ENCODE data around the gene LCN6. TPM values are rescaled to one million over a fixed set of nuclear protein-coding genes. Genes with fewer than 3 reads are reported as not detected.

Gene LCN6
- total and polyA plus RNA-seq, 2 of the 4 experiments (the other 2 are of a cell fraction) = not detected

DNA sequence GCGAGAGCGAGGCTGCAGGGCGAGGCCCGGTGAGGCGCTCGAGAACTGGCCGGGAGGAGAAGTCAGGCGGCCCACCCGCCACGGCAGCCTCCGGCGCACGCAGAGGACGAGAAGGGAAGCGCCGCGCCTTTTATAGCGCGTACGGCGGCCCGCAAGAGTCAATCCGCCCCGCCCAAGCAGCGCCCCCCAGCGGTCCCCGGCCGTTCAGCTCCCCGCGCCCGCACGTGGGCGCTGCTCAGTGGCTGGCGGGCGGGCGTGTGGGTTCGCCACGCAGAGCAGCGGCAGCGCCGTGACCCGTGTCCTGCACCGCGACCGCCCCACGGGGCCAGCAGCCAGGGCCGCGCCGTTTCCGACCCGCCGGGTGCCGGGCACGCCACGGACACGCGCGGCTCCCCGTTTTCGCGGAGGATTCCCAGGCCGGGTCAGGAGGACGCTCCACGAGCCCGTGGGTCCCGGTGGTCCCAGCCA is 20.2 kb downstream of the LCN6 start (continued):
- TF ChIP-seq RAD21 (IDR thresholded peaks at IDR 0.05; ENCODE audit: low read length) = no peak; the same call in 1 of the 2 replicates

DNA sequence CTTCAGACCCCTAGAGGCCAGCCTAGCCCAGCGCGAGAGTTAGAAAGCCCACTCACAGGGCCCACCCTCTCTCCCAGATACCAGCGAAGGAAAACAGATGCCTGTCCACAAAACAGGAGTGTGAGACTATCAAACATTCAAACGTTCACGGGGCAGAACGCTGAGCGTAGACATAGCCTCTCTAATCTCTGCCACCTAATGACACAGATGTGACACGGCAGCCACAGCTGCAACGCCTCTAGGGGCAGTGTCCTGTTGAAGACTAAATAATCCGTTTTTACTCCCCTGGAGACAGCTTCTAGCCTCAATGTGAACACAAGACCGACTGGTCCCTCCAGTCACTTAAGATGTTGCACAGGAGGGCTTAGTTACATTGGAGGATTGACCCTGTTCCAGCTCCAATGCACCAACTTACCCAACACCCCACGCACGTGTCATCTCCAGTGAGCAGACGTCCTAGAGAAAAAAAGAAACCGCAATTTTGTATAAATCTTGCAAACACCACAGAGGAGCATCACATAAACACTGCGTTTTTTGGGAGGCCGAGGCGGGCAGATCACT is 21.6 kb downstream of the LCN6 start:
- H2BK20ac ChIP-seq (ENCODE audit: low read depth, low read length) = no peak overlapping the region
- in situ Hi-C loops (cut with MboI; ENCODE audit: low sequenced_read_pairs) = no loop called here
- BruUV-seq (replicated peaks) = no TSS peak
- dilution Hi-C loops (cut with HindIII; ENCODE audit: low sequenced_read_pairs, unreplicated experiment) = no loop called here
- H3K9me1 ChIP-seq (ENCODE audit: insufficient read depth, low read length) = peaks cover 15% of the 10 kb centered on the region
- peak overlapping the region; percentile 89 for H2AK9ac ChIP-seq (replicated peaks; ENCODE audit: low read depth, low read length, poor library complexity)
- CTCF ChIA-PET = interaction anchor here (1.0 kb wide), 1 partner anchor 13 kb away, joined by 3 read pairs; no protein-coding TSS in a partner anchor
- peak overlapping the region; percentile 54; the same call in 1 of the 2 replicates for H3K23ac ChIP-seq (ENCODE audit: low read depth, low read length)
- H3K4ac ChIP-seq (ENCODE audit: low read depth, low read length) = no peak overlapping the region
- H3K18ac ChIP-seq (ENCODE audit: low read depth, low read length) = no peak overlapping the region
- no peak overlapping the region for H2BK15ac ChIP-seq (ENCODE audit: low read depth, low read length)
- no peak overlapping the region for H2BK120ac ChIP-seq (ENCODE audit: low read depth, low read length)
- H3K4me1 ChIP-seq (ENCODE audit: control insufficient read depth, insufficient read depth, low read length) = peaks cover 15% of the 10 kb centered on the region
- peak overlapping the region; percentile 95 for H3K14ac ChIP-seq (replicated peaks; ENCODE audit: low read depth, low read length)
- H3K36me3 ChIP-seq (ENCODE audit: control insufficient read depth, insufficient read depth, low read length) = peaks cover 43% of the 10 kb centered on the region
- H3K4me3 ChIP-seq (ENCODE audit: insufficient read depth, low read depth, low read length) = peak overlapping the region; percentile 98
- ATAC-seq (ENCODE audit: low read depth) (no peak), DNase-seq (peak; percentile 31)
- H4K20me1 ChIP-seq (ENCODE audit: insufficient read depth, low read length) = peaks cover 62% of the 10 kb centered on the region
- intact Hi-C loops (cut with micrococcal nuclease) = loop anchor here (1.0 kb wide), 1 partner anchor 30 kb away; no protein-coding TSS in a partner anchor
- peak overlapping the region; percentile 9; the same call in 1 of the 2 replicates for H2AK5ac ChIP-seq (ENCODE audit: low read depth, low read length)
- H3K27me3 ChIP-seq (ENCODE audit: control insufficient read depth, insufficient read depth, low read length) = no peaks in the 10 kb centered on the region
- 10% methylated on average over 2 of the region's 18 CpGs; no CpG with 5 or more reads in 1 of the 2 experiments for WGBS, 2 experiments (ENCODE audit: extremely low coverage in 2 of 2, insufficient read length in 1 of 2)
- 0 out of 2 replicates have a peak overlapping the region, but pooled peaks have one; percentile 19 for H3K27ac ChIP-seq (ENCODE audit: insufficient read depth, low read length)
- POLR2A ChIA-PET (ENCODE audit: unreplicated experiment) = no interaction called here
- peak overlapping the region; percentile 2 for H2AFZ ChIP-seq (replicated peaks; ENCODE audit: low read length, poor library complexity)
- peaks cover 22 to 81% of the 10 kb centered on the region in 2 experiments for H3K79me1 ChIP-seq (ENCODE audit: low read depth in 1 of 2, low read length in 2 of 2)
- no peak overlapping the region for H4K8ac ChIP-seq (ENCODE audit: low read depth in 2 of 2, low read length in 2 of 2)
- no peak overlapping the region for H3K56ac ChIP-seq (ENCODE audit: extremely low read depth, insufficient read depth, low read length)
- H2BK5ac ChIP-seq (ENCODE audit: low read depth, low read length, poor library complexity, severe bottlenecking) = no peak overlapping the region
- H4K5ac ChIP-seq (ENCODE audit: low read depth, low read length) = no peak overlapping the region
- peak overlapping the region; percentile 90; the same call in 1 of the 2 replicates for H3K9ac ChIP-seq (ENCODE audit: low read depth, low read length)
- peak overlapping the region; percentile 93 for H3K4me2 ChIP-seq (ENCODE audit: low read depth, low read length)
- H3K9me3 ChIP-seq (ENCODE audit: control insufficient read depth, insufficient read depth, low read length) = no peaks in the 10 kb centered on the region
- H4K91ac ChIP-seq (ENCODE audit: insufficient read depth, low read depth, low read length) = no peak overlapping the region
- TF ChIP-seq RCOR1 (IDR thresholded peaks at IDR 0.05; ENCODE audit: insufficient replicate concordance, low read length) (no peak), FOS (IDR thresholded peaks at IDR 0.05; ENCODE audit: low read depth, low read length) (no peak), MAFK (IDR thresholded peaks at IDR 0.05; ENCODE audit: low read depth, low read length) (no peak), RAD21 (IDR thresholded peaks at IDR 0.05; ENCODE audit: low read length) (no peak), RFX5 (IDR thresholded peaks at IDR 0.05; ENCODE audit: low read depth, low read length) (no peak), CHD1 (IDR thresholded peaks at IDR 0.05; ENCODE audit: low read depth, low read length) (no peak), NFE2L2 (IDR thresholded peaks at IDR 0.05; ENCODE audit: low read depth, low read length) (no peak), BHLHE40 (IDR thresholded peaks at IDR 0.05; ENCODE audit: low read depth, low read length) (peak; percentile 43; the same call in 1 of the 2 replicates), CEBPB (IDR thresholded peaks at IDR 0.05; ENCODE audit: low read depth, low read length) (no peak)
- TF ChIP-seq, protein P1, sequence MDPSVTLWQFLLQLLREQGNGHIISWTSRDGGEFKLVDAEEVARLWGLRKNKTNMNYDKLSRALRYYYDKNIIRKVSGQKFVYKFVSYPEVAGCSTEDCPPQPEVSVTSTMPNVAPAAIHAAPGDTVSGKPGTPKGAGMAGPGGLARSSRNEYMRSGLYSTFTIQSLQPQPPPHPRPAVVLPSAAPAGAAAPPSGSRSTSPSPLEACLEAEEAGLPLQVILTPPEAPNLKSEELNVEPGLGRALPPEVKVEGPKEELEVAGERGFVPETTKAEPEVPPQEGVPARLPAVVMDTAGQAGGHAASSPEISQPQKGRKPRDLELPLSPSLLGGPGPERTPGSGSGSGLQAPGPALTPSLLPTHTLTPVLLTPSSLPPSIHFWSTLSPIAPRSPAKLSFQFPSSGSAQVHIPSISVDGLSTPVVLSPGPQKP (IDR thresholded peaks at IDR 0.05; ENCODE audit: borderline replicate concordance, low read depth, low read length) = no peak
- TF ChIP-seq, protein P2, sequence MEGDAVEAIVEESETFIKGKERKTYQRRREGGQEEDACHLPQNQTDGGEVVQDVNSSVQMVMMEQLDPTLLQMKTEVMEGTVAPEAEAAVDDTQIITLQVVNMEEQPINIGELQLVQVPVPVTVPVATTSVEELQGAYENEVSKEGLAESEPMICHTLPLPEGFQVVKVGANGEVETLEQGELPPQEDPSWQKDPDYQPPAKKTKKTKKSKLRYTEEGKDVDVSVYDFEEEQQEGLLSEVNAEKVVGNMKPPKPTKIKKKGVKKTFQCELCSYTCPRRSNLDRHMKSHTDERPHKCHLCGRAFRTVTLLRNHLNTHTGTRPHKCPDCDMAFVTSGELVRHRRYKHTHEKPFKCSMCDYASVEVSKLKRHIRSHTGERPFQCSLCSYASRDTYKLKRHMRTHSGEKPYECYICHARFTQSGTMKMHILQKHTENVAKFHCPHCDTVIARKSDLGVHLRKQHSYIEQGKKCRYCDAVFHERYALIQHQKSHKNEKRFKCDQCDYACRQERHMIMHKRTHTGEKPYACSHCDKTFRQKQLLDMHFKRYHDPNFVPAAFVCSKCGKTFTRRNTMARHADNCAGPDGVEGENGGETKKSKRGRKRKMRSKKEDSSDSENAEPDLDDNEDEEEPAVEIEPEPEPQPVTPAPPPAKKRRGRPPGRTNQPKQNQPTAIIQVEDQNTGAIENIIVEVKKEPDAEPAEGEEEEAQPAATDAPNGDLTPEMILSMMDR (conservative IDR thresholded peaks at IDR 0.05; ENCODE audit: low read depth, low read length) = peak; percentile 36
- TF ChIP-seq, protein P3, sequence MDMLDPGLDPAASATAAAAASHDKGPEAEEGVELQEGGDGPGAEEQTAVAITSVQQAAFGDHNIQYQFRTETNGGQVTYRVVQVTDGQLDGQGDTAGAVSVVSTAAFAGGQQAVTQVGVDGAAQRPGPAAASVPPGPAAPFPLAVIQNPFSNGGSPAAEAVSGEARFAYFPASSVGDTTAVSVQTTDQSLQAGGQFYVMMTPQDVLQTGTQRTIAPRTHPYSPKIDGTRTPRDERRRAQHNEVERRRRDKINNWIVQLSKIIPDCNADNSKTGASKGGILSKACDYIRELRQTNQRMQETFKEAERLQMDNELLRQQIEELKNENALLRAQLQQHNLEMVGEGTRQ (IDR thresholded peaks at IDR 0.05; ENCODE audit: low read depth, low read length) = no peak

Measured in IMR-90 (cell line).